A204.1 (cell line): ENCODE measurements around the gene SCAF4.

Experiments
- FAIRE-seq: peaks from 2 replicates; lab custom pipeline; 2012; peaks lifted over from hg19 to GRCh38; lab: Jason Lieb, UNC

Gene SCAF4

GRCh38 chr21:31711326-31711725 lies 20.6 kb downstream of the SCAF4 start:
- no peak for FAIRE-seq

DNA sequence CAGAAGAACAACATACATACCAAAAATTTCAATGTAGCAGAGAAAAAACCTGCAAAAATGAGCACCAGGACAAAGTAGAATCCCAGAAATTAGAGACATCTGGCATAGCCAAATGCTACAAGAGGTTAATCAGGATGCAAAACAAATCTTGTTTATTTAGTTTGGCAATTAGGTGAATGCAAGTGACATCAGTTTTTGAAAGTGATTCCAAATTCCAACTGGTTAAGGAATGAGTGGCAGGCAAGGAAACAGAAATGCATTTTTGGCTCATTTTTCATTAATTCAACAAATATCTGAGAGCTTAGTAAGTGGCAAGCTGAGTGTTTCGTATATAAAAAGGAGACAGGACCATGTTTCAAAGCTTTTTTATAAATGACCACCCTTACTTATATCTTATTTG lies 21.3 kb downstream of the SCAF4 start:
- FAIRE-seq, result no peak

DNA sequence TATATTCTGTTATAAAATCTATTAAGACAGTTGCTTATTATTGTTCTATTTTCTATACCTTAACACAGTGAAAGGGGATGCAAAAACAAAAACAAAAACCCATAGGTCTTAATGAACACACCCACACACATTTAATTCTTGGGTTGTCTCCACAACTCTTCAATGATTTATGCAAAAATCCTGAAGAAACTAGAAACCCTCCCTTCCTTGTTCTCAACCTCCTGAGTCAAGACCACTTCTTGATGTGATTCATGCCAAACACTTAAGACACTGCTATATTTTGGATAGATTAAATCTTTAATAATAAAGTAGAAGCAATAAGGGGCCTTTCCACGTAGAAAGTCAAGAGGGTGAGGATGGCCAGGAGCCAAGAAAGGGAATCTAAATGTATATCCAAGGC lies 23.4 kb downstream of the SCAF4 start:
- no peak for FAIRE-seq

DNA sequence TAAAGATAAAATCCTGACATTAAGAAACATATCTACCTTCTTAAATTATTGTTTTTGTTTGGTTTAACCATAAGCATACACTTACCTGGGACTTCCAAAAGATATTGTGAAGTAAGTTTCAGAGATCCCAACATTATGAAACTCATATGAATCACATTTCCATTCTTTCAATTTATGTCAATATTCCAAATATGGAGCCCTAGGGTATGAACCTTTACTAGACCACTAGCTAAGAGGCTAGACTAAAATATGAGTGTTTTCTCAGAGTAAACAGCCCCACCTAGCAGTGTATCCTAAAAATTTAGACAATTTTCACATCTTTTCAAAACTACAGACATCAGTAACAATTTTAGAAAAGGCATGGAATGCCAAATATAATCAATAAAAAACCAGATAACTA lies 24.4 kb downstream of the SCAF4 start:
- no peak for FAIRE-seq

DNA sequence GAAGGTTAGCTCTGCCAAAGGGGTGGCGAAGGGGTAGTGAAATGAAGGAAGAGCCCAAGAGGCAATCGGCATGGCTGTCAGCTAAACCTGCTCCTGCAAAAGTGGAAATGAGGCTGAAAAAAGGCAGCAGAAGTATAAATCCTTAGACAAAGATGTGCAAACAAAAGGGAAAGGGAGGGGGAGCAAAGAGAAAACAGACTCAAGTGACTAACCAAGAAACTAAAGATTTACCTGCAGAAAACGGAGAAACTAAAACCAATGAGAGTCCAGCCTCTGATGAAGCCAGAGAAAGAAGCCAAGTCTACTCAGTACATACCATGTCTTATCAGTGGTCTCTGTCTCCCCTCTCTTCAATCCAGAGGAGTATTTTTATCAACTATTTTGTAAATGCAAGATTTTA lies 25.4 kb downstream of the SCAF4 start:
- no peak for FAIRE-seq

DNA sequence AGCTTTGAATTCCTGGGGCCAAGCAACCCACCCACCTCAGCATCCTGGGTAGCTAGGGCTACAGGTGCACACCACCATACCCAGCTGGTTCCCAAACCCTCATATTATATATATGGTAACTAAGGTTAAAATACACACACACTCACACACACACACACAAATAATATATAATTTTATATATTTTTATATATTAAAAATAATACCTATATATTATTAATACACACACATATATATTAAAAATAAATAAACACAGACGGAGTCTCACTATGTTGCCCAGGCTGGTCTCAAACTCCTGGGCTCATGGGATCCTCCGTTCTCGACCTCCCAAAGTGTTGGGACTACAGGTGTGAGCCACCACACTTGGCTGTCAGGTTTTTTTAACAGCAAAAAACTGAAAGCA lies 31.9 kb downstream of the SCAF4 start:
- no peak for FAIRE-seq

- FAIRE-seq, result no peak
Measured at GRCh38 chr21:31698461-31698860, 33.5 kb downstream of the SCAF4 start.

GRCh38 chr21:31696424-31696823 lies 35.5 kb downstream of the SCAF4 start:
- FAIRE-seq, result no peak

DNA sequence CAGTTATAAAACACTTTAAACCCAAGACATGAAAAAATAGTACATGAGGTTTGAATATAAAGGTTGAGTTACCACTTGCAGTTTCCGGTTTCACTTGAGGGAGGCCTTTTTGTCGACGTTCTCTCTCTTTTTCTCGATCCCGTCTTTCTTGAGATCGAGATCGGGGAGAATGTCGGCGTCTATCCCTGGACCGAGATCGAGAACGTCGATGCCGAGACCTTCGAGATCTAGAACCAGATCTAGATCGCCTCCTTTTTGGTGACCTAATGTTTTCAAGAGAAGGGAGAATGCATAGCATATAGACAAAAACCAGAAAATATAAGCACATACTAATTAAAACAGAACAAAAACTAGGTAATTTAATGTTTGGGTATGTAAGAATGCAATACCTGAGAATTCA lies 38.7 kb downstream of the SCAF4 start:
- no peak for FAIRE-seq

GRCh38 chr21:31688603-31689368 lies 43.1 kb downstream of the SCAF4 start:
- FAIRE-seq, result no peak

DNA sequence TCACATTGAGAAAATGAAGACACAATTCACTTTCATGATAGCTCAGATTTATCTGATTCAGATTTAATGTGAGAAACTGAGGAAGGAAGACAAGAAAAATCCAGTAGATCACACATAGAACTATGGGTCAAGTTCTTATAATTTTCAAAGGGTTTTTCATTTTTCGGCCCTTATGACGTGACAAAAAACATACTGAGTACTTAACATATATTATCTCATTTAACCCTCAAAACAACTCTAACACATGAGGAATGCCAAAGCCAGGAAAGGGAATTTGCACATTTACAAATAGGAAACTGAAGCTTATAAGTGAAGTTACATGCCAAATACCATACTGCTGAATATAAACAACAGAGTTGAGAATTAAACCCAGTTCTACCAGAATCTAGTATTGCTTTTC lies 44.8 kb downstream of the SCAF4 start:
- FAIRE-seq, result no peak

DNA sequence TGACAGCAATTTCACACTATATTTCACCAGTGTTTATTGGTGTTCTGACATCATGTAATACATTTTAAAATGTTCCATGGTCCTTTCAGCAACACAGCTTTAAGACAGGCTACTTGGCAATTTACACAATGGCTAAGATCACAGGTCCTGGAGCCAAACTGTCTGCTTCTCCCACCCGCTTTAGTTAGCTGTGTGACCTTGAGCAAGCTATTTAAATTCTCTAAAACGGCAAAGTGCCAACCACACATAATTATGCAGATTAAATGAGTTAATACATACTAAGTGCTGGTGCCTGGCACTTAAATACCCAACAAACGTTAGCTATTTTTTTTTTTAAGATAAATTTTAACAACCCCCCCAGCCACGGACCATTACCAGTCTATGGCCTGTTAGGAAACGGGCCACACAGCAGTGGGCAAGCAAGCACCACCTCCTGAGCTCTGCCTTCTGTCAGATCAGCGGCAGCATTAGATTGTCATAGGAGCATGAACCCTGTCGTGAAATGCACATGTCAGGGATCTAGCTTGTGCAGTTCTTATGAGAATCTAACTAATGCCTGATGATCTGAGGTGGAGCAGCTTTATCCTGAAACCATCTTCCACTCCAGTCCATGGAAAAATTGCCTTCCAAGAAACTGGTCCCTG lies 45.5 kb downstream of the SCAF4 start:
- FAIRE-seq, result no peak

DNA sequence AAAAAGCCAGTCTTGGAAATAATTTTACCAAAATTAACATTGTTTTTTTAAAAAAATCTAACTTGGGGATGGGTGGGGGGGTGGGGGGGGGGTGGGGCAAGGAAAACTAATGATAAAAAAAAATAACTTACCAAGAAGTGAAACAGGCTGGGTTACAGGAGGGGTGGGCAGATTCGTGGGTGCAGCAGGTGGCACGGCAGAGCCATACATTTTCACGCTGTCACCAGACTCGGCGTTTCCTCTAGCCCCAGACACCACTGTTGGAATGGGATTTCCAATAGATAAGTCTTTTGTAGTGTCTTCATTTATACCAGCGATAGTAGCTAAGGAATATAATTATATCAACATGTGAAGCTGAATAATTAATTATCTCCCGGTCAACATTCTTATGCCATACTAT lies 47.0 kb downstream of the SCAF4 start:
- FAIRE-seq, result no peak

DNA sequence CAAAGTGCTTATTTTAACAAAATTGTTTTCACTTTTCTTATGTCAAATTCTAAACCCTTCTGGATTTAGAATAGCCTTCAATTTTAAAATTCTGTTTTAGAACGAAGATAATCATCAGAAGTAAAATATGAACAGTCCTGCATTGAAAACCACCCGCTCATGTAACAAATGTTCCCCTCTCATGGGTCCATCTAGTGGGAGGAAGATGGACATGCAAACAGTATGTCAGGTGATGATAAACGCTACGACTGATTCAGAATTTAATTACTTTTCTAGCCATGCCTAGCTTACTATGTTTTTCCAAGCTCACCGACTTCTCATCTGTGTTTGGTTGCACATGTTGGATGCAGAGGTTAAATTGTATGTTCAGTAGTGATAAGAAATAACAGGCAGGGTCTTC lies 48.9 kb downstream of the SCAF4 start:
- FAIRE-seq, result no peak

GRCh38 chr21:31682620-31683019 lies 49.3 kb downstream of the SCAF4 start:
- no peak for FAIRE-seq

DNA sequence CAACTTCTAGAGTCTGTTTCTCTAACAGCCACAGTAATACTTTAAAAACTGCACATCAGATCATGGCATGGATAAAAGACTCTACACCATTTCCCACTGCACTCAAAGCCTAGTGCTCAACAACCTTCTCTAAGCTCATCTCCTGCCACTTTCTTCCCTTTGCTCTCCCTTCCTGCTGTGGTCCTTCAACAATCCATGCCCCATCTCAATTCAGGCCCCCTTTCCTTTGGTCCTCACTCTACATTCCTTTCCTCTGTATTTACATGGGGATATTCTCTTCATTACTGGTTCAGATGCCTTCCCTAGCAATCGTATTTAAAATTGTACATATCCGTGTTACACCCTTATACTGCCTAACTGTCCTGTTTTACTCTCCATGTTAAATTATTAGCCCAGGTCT lies 53.4 kb downstream of the SCAF4 start:
- FAIRE-seq, result no peak

DNA sequence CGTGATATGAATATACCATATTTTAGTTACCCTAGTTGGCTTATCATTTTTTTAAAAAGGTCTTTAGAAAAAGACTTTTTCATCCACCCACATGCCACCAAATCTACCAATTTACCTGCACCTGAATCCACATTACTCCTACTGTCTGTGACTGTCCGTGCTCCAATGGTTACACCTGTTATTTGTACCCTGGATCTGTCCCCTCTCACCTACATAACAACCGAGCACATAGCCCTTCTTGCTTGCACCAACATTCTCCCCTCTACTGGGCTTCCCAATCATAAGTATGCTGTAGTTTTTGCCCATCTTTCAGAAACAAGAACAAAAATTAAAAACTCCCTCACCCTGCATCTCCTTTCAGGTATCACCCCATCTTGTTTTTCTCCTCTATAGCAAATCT lies 54.9 kb downstream of the SCAF4 start:
- no peak for FAIRE-seq

GRCh38 chr21:31675960-31676359 lies 56.0 kb downstream of the SCAF4 start:
- FAIRE-seq, result no peak

- FAIRE-seq, result no peak
Measured at GRCh38 chr21:31675318-31675717, 56.6 kb downstream of the SCAF4 start.

GRCh38 chr21:31673321-31673912 lies 58.5 kb downstream of the SCAF4 start:
- no peak for FAIRE-seq

DNA sequence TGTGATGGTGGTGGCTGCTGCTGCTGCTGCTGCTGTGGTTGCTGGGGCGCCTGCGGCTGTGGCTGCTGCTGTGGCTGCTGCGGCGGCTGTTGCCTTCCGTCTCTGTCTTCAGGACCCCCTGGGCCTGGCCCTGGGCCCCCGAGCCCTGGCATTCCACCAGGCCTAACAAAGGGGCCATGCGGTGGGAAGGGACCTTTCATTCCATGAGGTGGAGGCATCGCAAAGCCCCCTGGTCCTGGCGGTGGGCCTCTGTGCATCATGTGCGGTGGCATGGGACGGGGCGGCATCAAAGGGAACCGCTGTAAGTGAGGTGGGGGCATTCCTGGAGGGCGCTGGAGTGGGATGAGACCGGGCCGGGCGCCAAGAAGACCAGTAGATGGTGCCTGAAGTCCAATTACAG lies 60.0 kb downstream of the SCAF4 start:
- FAIRE-seq, result no peak

GRCh38 chr21:31671146-31671716 lies 60.7 kb downstream of the SCAF4 start:
- FAIRE-seq, result no peak

DNA sequence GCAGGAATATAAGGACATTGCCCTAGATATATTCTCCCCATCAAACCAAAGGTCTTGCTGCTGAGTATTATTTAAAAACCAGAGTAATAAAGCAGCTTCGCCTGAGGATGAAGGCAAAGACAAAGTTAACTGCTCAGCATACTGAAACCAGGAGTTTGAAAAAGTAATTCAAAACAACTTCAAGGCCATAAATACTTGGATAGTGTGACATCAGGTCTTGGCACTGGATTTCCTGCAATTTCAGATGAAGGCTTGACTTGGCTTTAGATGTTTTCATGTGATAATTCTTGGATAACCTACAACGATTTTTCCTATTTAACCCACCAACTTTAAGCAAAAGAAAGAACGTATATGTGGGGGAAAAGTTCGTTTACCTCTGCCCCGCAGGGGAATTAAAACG lies 61.8 kb downstream of the SCAF4 start:
- FAIRE-seq, result no peak
